CD4-positive, alpha-beta T cell (primary cell): ENCODE results near the gene FOXB1. TPM values are rescaled to one million over a fixed set of nuclear protein-coding genes. Genes with fewer than 3 reads are reported as not detected.

Experiments used
- ATAC-seq: fragments of 200-7000 bp; cut with Tn5 transposase; one replicate; pipeline ENCODE4 v1.10.0; 2022; ENCODE audit warnings: mild to moderate bottlenecking; ENCODE audit not compliant: poor library complexity
- CTCF ChIA-PET: fragments of 350-600 bp; sonication (Branson Sonifier 250); formaldehyde crosslinking; loops from one replicate; lab custom pipeline; 2021; ENCODE audit warnings: antibody characterized with exemption, inconsistent platforms; lab: Charles Lee
- POLR2A ChIA-PET: fragments of 350-600 bp; sonication (Branson Sonifier 250); formaldehyde crosslinking; loops from one replicate; lab custom pipeline; 2021; ENCODE audit warnings: antibody characterized with exemption, inconsistent platforms; lab: Charles Lee
- DNase-seq, 14 experiments: peaks; one replicate each; pipeline ENCODE4 v3.0.0-alpha.2; 2013 to 2020; ENCODE audit warnings: mixed read lengths in 2 of 14
- H3K27ac ChIP-seq, 2 donors: one replicate each; pipeline versions ENCODE4 v1.5.1 to v1.7.0; 2013; ENCODE audit warnings: low read length in 2 of 2, low read depth in 1 of 2, mild to moderate bottlenecking in 1 of 2
- H3K27me3 ChIP-seq, 2 experiments: 1 replicate in 1 of 2; 2 replicates in 1 of 2; pipeline versions ENCODE4 v1.6.1 to v1.7.0; 2013; ENCODE audit warnings: low read length in 2 of 2, control low read depth in 1 of 2, mild to moderate bottlenecking in 1 of 2, moderate library complexity in 1 of 2; ENCODE audit not compliant: insufficient read depth in 2 of 2, control insufficient read depth in 1 of 2
- H3K36me3 ChIP-seq: one replicate; pipeline ENCODE4 v1.6.1; 2013; ENCODE audit warnings: low read length, control low read depth; ENCODE audit not compliant: insufficient read depth
- H3K4me1 ChIP-seq: one replicate; pipeline ENCODE4 v1.6.1; 2013; ENCODE audit warnings: low read length, control low read depth; ENCODE audit not compliant: insufficient read depth
- H3K4me3 ChIP-seq: one replicate; pipeline ENCODE4 v1.5.1; 2013; ENCODE audit warnings: mild to moderate bottlenecking, low read length, moderate library complexity
- H3K9me3 ChIP-seq, 2 experiments: 1 replicate in 1 of 2; 2 replicates in 1 of 2; pipeline versions ENCODE4 v1.6.1 to v1.7.0; 2013; ENCODE audit warnings: low read length in 2 of 2, mild to moderate bottlenecking in 2 of 2, control low read depth in 1 of 2, moderate library complexity in 1 of 2; ENCODE audit not compliant: control insufficient read depth in 1 of 2, insufficient read depth in 1 of 2
- H3K27ac Mint-ChIP-seq: one replicate; pipeline ENCODE4 v1.8.0; 2020; ENCODE audit warnings: mixed read lengths
- H3K27me3 Mint-ChIP-seq: one replicate; pipeline ENCODE4 v1.8.0; 2021; ENCODE audit warnings: mixed read lengths
- H3K36me3 Mint-ChIP-seq: one replicate; pipeline ENCODE4 v1.8.0; 2021; ENCODE audit warnings: low read depth, mixed read lengths
- H3K4me1 Mint-ChIP-seq: one replicate; pipeline ENCODE4 v1.8.0; 2021; ENCODE audit warnings: low read depth, mixed read lengths
- H3K4me3 Mint-ChIP-seq: one replicate; pipeline ENCODE4 v1.8.0; 2020; ENCODE audit warnings: mild to moderate bottlenecking, mixed read lengths
- H3K9me3 Mint-ChIP-seq: one replicate; pipeline ENCODE4 v1.8.0; 2020; ENCODE audit warnings: mixed read lengths
- intact Hi-C, 2 experiments: fragments of 100-400 bp; cut with DNase I in 1 of 2; cut with micrococcal nuclease in 1 of 2; formaldehyde crosslinking; loops; one replicate each; pipeline versions ENCODE4 v1.15.1 to v1.9.0; 2023 to 2025; cut with DNase I, micrococcal nuclease
- total RNA-seq, 174 experiments: library from RNA in 2 of 174; stranded (reverse) in 2 of 174; gene quantifications; one replicate each; pipeline ENCODE4 v1.2.3 and lab custom pipeline; 2021 to 2026
- TF ChIP-seq, protein P1 (sequence below): fragments of 200-600 bp; IDR thresholded peaks from one replicate; pipeline ENCODE4 v1.8.0; 2022; ENCODE audit warnings: antibody characterized with exemption, mild to moderate bottlenecking

The FOXB1 gene
- total RNA-seq, 2 experiments from 2014 or later, result 0.14 to 0.19 TPM

DNA sequence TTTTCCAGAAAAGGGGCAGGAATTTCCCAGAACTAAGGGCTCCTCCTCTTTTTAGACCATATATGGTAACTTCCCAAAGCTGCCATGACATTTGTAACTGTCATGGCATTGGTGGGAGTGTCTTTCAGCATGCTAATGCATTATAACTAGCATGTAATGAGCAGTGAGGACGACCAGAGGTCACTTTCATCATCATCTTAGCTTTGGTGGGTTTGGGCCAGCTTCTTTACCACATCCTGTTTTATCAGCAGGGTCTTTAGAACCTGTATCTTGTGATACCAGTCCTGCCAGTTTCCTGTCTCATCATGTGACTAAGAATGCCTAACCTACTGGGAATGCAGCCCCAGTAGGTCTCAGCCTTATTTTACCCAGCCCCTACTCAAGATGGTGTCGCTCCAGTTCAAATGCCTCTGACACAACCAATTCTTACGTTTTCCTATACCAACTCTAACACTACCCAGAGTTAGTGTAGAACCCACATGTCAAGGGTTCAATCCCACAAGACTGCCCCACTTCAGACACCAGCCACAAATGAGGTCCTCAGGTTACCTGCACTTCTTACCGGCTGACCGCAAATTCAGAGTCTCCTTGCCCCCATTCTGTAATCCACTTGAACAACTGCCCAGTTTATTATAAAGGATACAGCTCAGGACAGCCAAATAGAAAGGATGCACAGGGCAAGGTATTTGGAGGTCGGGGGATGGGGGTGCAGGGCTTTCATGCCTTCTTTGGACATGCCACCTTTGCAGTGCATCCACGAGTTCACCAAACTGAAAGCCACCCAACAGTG lies 17.7 kb downstream of the FOXB1 start:
- Mint-ChIP-seq H3K9me3 (peaks cover 2% of the 10 kb centered on the region), H3K27ac (no peak overlapping the region), H3K36me3 (no peaks in the 10 kb centered on the region), H3K27me3 (peaks cover 28% of the 10 kb centered on the region), H3K4me3 (no peak overlapping the region), H3K4me1 (no peaks in the 10 kb centered on the region)
- Histone ChIP-seq H3K27ac (no peak overlapping the region), H3K27me3 (peaks cover 3 to 4% of the 10 kb centered on the region in 2 experiments), H3K36me3 (no peaks in the 10 kb centered on the region), H3K4me1 (peaks cover 10% of the 10 kb centered on the region), H3K4me3 (no peak overlapping the region), H3K9me3 (peaks cover 0 to 5% of the 10 kb centered on the region in 2 experiments)
- ATAC-seq (no peak), DNase-seq (no peak)
- TF ChIP-seq, protein P1, sequence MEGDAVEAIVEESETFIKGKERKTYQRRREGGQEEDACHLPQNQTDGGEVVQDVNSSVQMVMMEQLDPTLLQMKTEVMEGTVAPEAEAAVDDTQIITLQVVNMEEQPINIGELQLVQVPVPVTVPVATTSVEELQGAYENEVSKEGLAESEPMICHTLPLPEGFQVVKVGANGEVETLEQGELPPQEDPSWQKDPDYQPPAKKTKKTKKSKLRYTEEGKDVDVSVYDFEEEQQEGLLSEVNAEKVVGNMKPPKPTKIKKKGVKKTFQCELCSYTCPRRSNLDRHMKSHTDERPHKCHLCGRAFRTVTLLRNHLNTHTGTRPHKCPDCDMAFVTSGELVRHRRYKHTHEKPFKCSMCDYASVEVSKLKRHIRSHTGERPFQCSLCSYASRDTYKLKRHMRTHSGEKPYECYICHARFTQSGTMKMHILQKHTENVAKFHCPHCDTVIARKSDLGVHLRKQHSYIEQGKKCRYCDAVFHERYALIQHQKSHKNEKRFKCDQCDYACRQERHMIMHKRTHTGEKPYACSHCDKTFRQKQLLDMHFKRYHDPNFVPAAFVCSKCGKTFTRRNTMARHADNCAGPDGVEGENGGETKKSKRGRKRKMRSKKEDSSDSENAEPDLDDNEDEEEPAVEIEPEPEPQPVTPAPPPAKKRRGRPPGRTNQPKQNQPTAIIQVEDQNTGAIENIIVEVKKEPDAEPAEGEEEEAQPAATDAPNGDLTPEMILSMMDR, result no peak
- POLR2A ChIA-PET, result no interaction called here
- CTCF ChIA-PET, result no interaction called here
- intact Hi-C loops, result no loop called here

DNA sequence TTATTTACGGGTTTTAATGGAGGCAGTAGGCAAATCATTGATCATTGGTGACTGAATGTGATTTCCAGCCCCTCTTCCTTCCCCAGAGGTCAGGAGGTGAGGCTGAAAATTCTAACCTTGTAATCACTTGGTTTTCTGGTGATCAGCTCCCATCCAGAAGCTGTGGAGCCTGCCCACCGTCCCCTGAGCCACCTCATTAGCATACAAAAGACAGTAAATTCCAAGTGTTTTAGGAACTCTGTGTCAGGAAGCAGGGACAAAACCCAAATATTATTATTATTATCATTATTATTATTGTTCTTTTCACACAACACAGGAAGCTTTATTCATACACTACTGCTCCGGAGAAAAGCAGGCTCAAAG lies 18.2 kb downstream of the FOXB1 start:
- no peak overlapping the region for H3K4me3 Mint-ChIP-seq
- no peaks in the 10 kb centered on the region for H3K36me3 ChIP-seq
- CTCF ChIA-PET, result no interaction called here

DNA sequence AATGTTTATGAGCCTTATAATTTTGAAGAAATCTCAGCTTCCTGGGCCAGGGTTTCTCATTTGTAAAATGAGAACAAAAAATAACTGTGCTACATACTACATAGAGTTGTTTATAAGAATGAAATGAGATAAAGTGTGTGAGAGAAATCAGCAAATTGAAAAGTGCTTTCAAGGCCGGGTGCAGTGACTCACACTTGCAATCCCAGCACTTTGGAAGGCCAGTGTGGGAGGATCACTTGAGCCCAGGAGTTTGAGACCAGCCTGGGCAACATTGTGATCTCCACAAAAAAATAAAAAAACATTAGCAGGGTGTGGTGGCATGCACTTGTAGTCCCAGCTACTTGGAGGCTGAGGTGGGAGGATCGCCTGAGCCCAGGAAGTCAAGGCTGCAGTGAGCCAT lies 22.4 kb downstream of the FOXB1 start:
- intact Hi-C loops, result no loop called here
- ATAC-seq, result no peak
- Mint-ChIP-seq H3K4me1 (no peaks in the 10 kb centered on the region), H3K27me3 (peaks cover 5% of the 10 kb centered on the region), H3K9me3 (no peaks in the 10 kb centered on the region), H3K36me3 (no peaks in the 10 kb centered on the region), H3K27ac (no peak overlapping the region), H3K4me3 (no peak overlapping the region)
- Histone ChIP-seq H3K27ac (no peak overlapping the region), H3K4me3 (no peak overlapping the region), H3K36me3 (no peaks in the 10 kb centered on the region), H3K9me3 (no peaks in the 10 kb centered on the region), H3K4me1 (peaks cover 4% of the 10 kb centered on the region), H3K27me3 (peaks cover 0 to 3% of the 10 kb centered on the region in 2 experiments)
- ChIA-PET CTCF (no interaction called here), POLR2A (no interaction called here)
- TF ChIP-seq, protein P1, result no peak
- no peak for DNase-seq

More for the DNA sequence above, 18.2 kb downstream of the FOXB1 start:
- Histone ChIP-seq H3K4me1 (peaks cover 10% of the 10 kb centered on the region), H3K27me3 (peaks cover 3 to 4% of the 10 kb centered on the region in 2 experiments), H3K4me3 (no peak overlapping the region), H3K9me3 (peaks cover 0 to 3% of the 10 kb centered on the region in 2 experiments), H3K27ac (no peak overlapping the region)
- Mint-ChIP-seq H3K27me3 (peaks cover 25% of the 10 kb centered on the region), H3K27ac (no peak overlapping the region), H3K9me3 (peaks cover 2% of the 10 kb centered on the region), H3K4me1 (no peaks in the 10 kb centered on the region), H3K36me3 (no peaks in the 10 kb centered on the region)
- DNase-seq, result no peak
- intact Hi-C loops, result no loop called here
- no peak for ATAC-seq
- POLR2A ChIA-PET, result no interaction called here
- TF ChIP-seq, protein P1, result no peak
